HepG2 (cell line): Measurements from ENCODE around the gene HOXC4. TPM values are rescaled to one million over a fixed set of nuclear protein-coding genes. Genes with fewer than 3 reads are reported as not detected.

Experiments
- ATAC-seq: fragments of 200-7000 bp; cut with Tn5 transposase; 3 replicates; pipeline ENCODE4 v1.9.1; 2020; ENCODE audit warnings: mild to moderate bottlenecking, moderate library complexity
- BruUV-seq: library from RNA; stranded (reverse); fragments of 400-500 nt; replicated peaks from 2 replicates; lab custom pipeline; 2021; lab: Mats Ljungman, UMichigan
- CTCF ChIA-PET: fragments of 300-600 bp; formaldehyde crosslinking; extraction: SDS; loops from one replicate; lab custom pipeline; 2021; ENCODE audit warnings: low total read pairs, inconsistent platforms, low intra/inter-chr PET ratio; lab: Yijun Ruan, JAX
- POLR2A ChIA-PET: fragments of 350-600 bp; sonication (Branson Sonifier 250); formaldehyde crosslinking; loops from one replicate; lab custom pipeline; 2020; ENCODE audit warnings: antibody characterized with exemption, inconsistent platforms; lab: Yijun Ruan, JAX
- DNase-seq: peaks from one replicate; pipeline ENCODE4 v3.0.0-alpha.2; 2015; ENCODE audit warnings: low spot score
- FAIRE-seq: peaks from 3 replicates; lab custom pipeline; 2011; peaks lifted over from hg19 to GRCh38; lab: Jason Lieb, UNC
- H2AFZ ChIP-seq: one replicate; pipeline ENCODE4 v1.6.1; 2011; ENCODE audit warnings: low read length, inconsistent platforms
- H3K27ac ChIP-seq: fragments of 300-600 bp; 3 replicates; pipeline ENCODE4 v1.8.0; 2011; ENCODE audit warnings: mixed run types, mild to moderate bottlenecking, mixed read lengths, low read length, inconsistent platforms; ENCODE audit not compliant: insufficient read depth; ENCODE audit errors: extremely low read length
- H3K27me3 ChIP-seq, 2 experiments: fragments of 200-600 bp in 1 of 2; 2 replicates in 1 of 2; 3 replicates in 1 of 2; pipeline versions ENCODE4 v1.6.0 to v1.8.0; 2011; ENCODE audit warnings: low read length in 2 of 2, mild to moderate bottlenecking in 2 of 2, moderate library complexity in 2 of 2, inconsistent platforms in 1 of 2; ENCODE audit not compliant: insufficient read depth in 2 of 2, control insufficient read depth in 1 of 2
- H3K36me3 ChIP-seq, 2 experiments: fragments of 200-600 bp in 1 of 2; replicated peaks in 1 of 2; 2 replicates in 1 of 2; 3 replicates in 1 of 2; pipeline versions ENCODE4 v1.5.1 to v1.8.0; 2011; ENCODE audit warnings: low read length in 2 of 2, inconsistent platforms in 1 of 2; ENCODE audit not compliant: insufficient read depth in 2 of 2, control insufficient read depth in 1 of 2
- H3K4me1 ChIP-seq: 2 replicates; pipeline ENCODE4 v1.5.1; 2012; ENCODE audit warnings: low read length, inconsistent platforms; ENCODE audit not compliant: insufficient read depth
- H3K4me2 ChIP-seq: 2 replicates; pipeline ENCODE4 v1.6.0; 2011; ENCODE audit warnings: low read depth, low read length, inconsistent platforms
- H3K4me3 ChIP-seq, 3 experiments: fragments of 200-600 bp in 1 of 3; sonication (generic), shearing (Covaris generic) in 1 of 3; replicated peaks in 1 of 3; 2 replicates each; pipeline ENCODE4 v1.5.1; 2011 to 2016; ENCODE audit warnings: low read length in 3 of 3, inconsistent platforms in 2 of 3, low read depth in 2 of 3, mild to moderate bottlenecking in 2 of 3, control low read depth in 1 of 3, mixed read lengths in 1 of 3; ENCODE audit not compliant: insufficient read depth in 1 of 3
- H3K79me2 ChIP-seq: one replicate; pipeline ENCODE4 v1.6.1; 2011; ENCODE audit warnings: low read length, inconsistent platforms; ENCODE audit not compliant: insufficient read depth
- H3K9ac ChIP-seq: 2 replicates; pipeline ENCODE4 v1.6.0; 2011; ENCODE audit warnings: mild to moderate bottlenecking, low read depth, low read length, inconsistent platforms; ENCODE audit not compliant: insufficient read depth
- H3K9me3 ChIP-seq: 2 replicates; pipeline ENCODE4 v1.5.1; 2012; ENCODE audit warnings: mild to moderate bottlenecking, low read length
- H4K20me1 ChIP-seq: 2 replicates; pipeline ENCODE4 v1.6.0; 2011; ENCODE audit warnings: inconsistent platforms, mild to moderate bottlenecking, low read length, moderate library complexity; ENCODE audit not compliant: insufficient read depth
- AHR ChIP-seq: IDR thresholded peaks from 2 replicates; pipeline ENCODE4 v1.6.1; 2018; ENCODE audit warnings: missing genetic modification reagents, missing compliant biosample characterization
- BRCA1 ChIP-seq: sonication (generic); formaldehyde crosslinking; IDR thresholded peaks from 2 replicates; pipeline ENCODE4 v1.4.0; 2020; ENCODE audit warnings: missing genetic modification reagents
- DNMT1 ChIP-seq: sonication (generic); formaldehyde crosslinking; IDR thresholded peaks from 2 replicates; pipeline ENCODE4 v1.5.1; 2020; ENCODE audit warnings: mild to moderate bottlenecking, missing genetic modification reagents
- ELF4 ChIP-seq: sonication (generic); formaldehyde crosslinking; IDR thresholded peaks from 2 replicates; pipeline ENCODE4 v1.5.0; 2020; ENCODE audit warnings: missing genetic modification reagents, mild to moderate bottlenecking, moderate library complexity, borderline replicate concordance
- ETV5 ChIP-seq: IDR thresholded peaks from 2 replicates; pipeline ENCODE4 v1.6.1; 2018; ENCODE audit warnings: missing biosample characterization, missing genetic modification reagents, inconsistent platforms, borderline replicate concordance
- GTF3A ChIP-seq: sonication (generic); formaldehyde crosslinking; conservative IDR thresholded peaks from 2 replicates; pipeline ENCODE4 v1.4.0; 2020; ENCODE audit warnings: mild to moderate bottlenecking, missing genetic modification reagents
- MBNL3 ChIP-seq: fragments of 250-450 bp; sonication (Bioruptor Pico); conservative IDR thresholded peaks from 2 replicates; pipeline ENCODE4 v1.8.0; 2022; ENCODE audit warnings: mild to moderate bottlenecking, inconsistent platforms
- PLRG1 ChIP-seq: fragments of 450-650 bp; conservative IDR thresholded peaks from 2 replicates; pipeline ENCODE4 v1.6.1; 2016
- TSC22D2 ChIP-seq: sonication (generic); formaldehyde crosslinking; IDR thresholded peaks from 2 replicates; pipeline ENCODE4 v1.5.1; 2020; ENCODE audit warnings: missing genetic modification reagents, mild to moderate bottlenecking, borderline replicate concordance
- ZFYVE20 ChIP-seq: sonication (generic); formaldehyde crosslinking; IDR thresholded peaks from 2 replicates; pipeline ENCODE4 v1.8.0; 2023; ENCODE audit warnings: low read depth, mild to moderate bottlenecking, moderate library complexity, missing genetic modification reagents, borderline replicate concordance
- ZNF468 ChIP-seq: sonication (generic); formaldehyde crosslinking; IDR thresholded peaks from 2 replicates; pipeline ENCODE4 v1.8.0; 2022; ENCODE audit warnings: mild to moderate bottlenecking, moderate library complexity, missing genetic modification reagents
- WGBS: methylation state at CpG from one replicate; pipeline ENCODE4 v1.1.6; 2017; ENCODE audit warnings: low lambda C conversion rate; 5-methylcytosine and 5-hydroxymethylcytosine counted together
- in situ Hi-C: cut with HindIII; loops from 2 replicates; pipeline ENCODE4 v1.10.0; 2017; ENCODE audit warnings: low pct_unique_long_range_greater_than_20kb; ENCODE audit not compliant: extremely low pct_ligation_motif_present
- intact Hi-C: fragments of 100-400 bp; cut with micrococcal nuclease; formaldehyde crosslinking; loops from one replicate; pipeline ENCODE4 v1.10.0; 2022; ENCODE audit not compliant: unreplicated experiment
- polyA plus RNA-seq, 8 experiments: library from polyadenylated mRNA; depleted of rRNA in 3 of 8; stranded (reverse) in 7 of 8; unstranded in 1 of 8; fragments of >200 nt; fragmentation: Illumina TruSeq in 4 of 8; extraction: Trizol in 4 of 8; gene quantifications; 2 replicates each; pipeline versions ENCODE4 v1.2.1 to v1.2.3, GENCODE V29; 2011 to 2016; ENCODE audit warnings: low read depth in 4 of 8, missing spikeins in 1 of 8, mixed read lengths in 1 of 8; ENCODE audit not compliant: insufficient read depth in 1 of 8
- total RNA-seq, 5 experiments: library from RNA; depleted of rRNA; stranded (reverse); fragments of >200 nt; fragmentation: Illumina TruSeq; extraction: Trizol; gene quantifications; 2 replicates each; pipeline ENCODE4 v1.2.3, GENCODE V29; 2016; ENCODE audit warnings: low read depth in 1 of 5
- TF ChIP-seq, protein P1 (sequence below): sonication (generic); formaldehyde crosslinking; IDR thresholded peaks from 2 replicates; pipeline ENCODE4 v1.5.0; 2020; ENCODE audit warnings: missing genetic modification reagents
- TF ChIP-seq, protein P2 (sequence below): sonication (generic); formaldehyde crosslinking; IDR thresholded peaks from 2 replicates; pipeline ENCODE4 v1.5.1; 2020; ENCODE audit warnings: mild to moderate bottlenecking, missing genetic modification reagents
- TF ChIP-seq, protein P3 (sequence below): sonication (generic); formaldehyde crosslinking; IDR thresholded peaks from 2 replicates; pipeline ENCODE4 v1.8.0; 2022; ENCODE audit warnings: mild to moderate bottlenecking, missing genetic modification reagents

Gene HOXC4
- total and polyA plus RNA-seq, 2 of the 13 experiments (the other 11 are each of a cell fraction or from before 2014, with no cell fraction given), result not detected

DNA sequence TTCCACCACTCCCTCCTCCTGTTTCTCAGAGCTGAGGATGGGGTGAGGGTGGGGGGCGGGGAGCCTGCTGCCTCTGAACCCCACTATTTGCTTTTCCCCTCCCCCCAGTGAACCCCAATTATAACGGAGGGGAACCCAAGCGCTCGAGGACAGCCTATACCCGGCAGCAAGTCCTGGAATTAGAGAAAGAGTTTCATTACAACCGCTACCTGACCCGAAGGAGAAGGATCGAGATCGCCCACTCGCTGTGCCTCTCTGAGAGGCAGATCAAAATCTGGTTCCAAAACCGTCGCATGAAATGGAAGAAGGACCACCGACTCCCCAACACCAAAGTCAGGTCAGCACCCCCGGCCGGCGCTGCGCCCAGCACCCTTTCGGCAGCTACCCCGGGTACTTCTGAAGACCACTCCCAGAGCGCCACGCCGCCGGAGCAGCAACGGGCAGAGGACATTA lies 1.1 kb downstream of the HOXC4 start:
- no peaks in the 10 kb centered on the region for H4K20me1 ChIP-seq
- in situ Hi-C loops (no loop called here), intact Hi-C loops (no loop called here)
- no peak overlapping the region for H3K27ac ChIP-seq
- no peak for FAIRE-seq
- ATAC-seq, result no peak
- H2AFZ ChIP-seq, result no peak overlapping the region
- DNase-seq, result no peak
- no peaks in the 10 kb centered on the region for H3K79me2 ChIP-seq
- peaks cover 8 to 65% of the 10 kb centered on the region in 2 experiments; a peak in 4 of 5 replicates for H3K27me3 ChIP-seq
- H3K9ac ChIP-seq, result no peak overlapping the region
- no peaks in the 10 kb centered on the region for H3K36me3 ChIP-seq
- no TSS peak for BruUV-seq
- WGBS, result 30% methylated on average over 16 of the region's 24 CpGs
- no peaks in the 10 kb centered on the region for H3K9me3 ChIP-seq
- no peak overlapping the region for H3K4me2 ChIP-seq
- H3K4me3 ChIP-seq, result no peak overlapping the region
- ChIA-PET CTCF (no interaction called here), POLR2A (no interaction called here)
- H3K4me1 ChIP-seq, result no peaks in the 10 kb centered on the region
- TF ChIP-seq AHR (CRISPR knock-in tag) (no peak), ELF4 (CRISPR knock-in tag) (no peak), ZNF468 (CRISPR knock-in tag) (no peak), ZFYVE20 (CRISPR knock-in tag) (no peak), BRCA1 (CRISPR knock-in tag) (no peak), GTF3A (CRISPR knock-in tag) (no peak), MBNL3 (CRISPR knock-in tag) (no peak), PLRG1 (no peak), TSC22D2 (CRISPR knock-in tag) (no peak), ETV5 (CRISPR knock-in tag) (no peak), DNMT1 (CRISPR knock-in tag) (no peak)
- TF ChIP-seq, protein P1, sequence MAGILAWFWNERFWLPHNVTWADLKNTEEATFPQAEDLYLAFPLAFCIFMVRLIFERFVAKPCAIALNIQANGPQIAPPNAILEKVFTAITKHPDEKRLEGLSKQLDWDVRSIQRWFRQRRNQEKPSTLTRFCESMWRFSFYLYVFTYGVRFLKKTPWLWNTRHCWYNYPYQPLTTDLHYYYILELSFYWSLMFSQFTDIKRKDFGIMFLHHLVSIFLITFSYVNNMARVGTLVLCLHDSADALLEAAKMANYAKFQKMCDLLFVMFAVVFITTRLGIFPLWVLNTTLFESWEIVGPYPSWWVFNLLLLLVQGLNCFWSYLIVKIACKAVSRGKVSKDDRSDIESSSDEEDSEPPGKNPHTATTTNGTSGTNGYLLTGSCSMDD (CRISPR knock-in tag), result no peak
- TF ChIP-seq, protein P2, sequence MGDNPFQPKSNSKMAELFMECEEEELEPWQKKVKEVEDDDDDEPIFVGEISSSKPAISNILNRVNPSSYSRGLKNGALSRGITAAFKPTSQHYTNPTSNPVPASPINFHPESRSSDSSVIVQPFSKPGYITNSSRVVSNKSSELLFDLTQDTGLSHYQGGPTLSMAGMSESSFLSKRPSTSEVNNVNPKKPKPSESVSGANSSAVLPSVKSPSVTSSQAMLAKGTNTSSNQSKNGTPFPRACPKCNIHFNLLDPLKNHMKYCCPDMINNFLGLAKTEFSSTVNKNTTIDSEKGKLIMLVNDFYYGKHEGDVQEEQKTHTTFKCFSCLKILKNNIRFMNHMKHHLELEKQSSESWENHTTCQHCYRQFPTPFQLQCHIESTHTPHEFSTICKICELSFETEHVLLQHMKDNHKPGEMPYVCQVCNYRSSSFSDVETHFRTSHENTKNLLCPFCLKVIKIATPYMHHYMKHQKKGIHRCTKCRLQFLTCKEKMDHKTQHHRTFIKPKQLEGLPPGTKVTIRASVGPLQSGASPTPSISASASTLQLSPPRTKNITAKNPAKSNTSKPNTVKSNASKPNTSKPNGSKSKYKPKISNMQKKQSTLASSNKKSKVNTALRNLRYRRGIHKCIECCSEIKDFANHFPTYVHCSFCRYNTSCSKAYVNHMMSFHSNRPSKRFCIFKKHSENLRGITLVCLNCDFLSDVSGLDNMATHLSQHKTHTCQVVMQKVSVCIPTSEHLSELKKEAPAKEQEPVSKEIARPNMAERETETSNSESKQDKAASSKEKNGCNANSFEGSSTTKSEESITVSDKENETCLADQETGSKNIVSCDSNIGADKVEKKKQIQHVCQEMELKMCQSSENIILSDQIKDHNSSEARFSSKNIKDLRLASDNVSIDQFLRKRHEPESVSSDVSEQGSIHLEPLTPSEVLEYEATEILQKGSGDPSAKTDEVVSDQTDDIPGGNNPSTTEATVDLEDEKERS, result no peak
- TF ChIP-seq, protein P3, sequence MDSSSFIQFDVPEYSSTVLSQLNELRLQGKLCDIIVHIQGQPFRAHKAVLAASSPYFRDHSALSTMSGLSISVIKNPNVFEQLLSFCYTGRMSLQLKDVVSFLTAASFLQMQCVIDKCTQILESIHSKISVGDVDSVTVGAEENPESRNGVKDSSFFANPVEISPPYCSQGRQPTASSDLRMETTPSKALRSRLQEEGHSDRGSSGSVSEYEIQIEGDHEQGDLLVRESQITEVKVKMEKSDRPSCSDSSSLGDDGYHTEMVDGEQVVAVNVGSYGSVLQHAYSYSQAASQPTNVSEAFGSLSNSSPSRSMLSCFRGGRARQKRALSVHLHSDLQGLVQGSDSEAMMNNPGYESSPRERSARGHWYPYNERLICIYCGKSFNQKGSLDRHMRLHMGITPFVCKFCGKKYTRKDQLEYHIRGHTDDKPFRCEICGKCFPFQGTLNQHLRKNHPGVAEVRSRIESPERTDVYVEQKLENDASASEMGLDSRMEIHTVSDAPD (CRISPR knock-in tag), result no peak
- TF ChIP-seq, all 625 proteins: peak for 0
